Activated naive CD4-positive, alpha-beta T cell treated with anti-CD3 and anti-CD28 coated beads, Interleukin-2, amount 50 U/mL, for 72 hours (primary cell): ENCODE results near the gene EXTL2. TPM values are rescaled to one million over a fixed set of nuclear protein-coding genes. Genes with fewer than 3 reads are reported as not detected.
"Not testable (repeated sequence)": the region's sequence is repeated elsewhere in the genome, so short reads cannot be mapped to it uniquely, and the experiment has no call there.

Source experiments
- ATAC-seq, 2 donors: fragments of 150-1000 bp; cut with Tn5 transposase; 2 replicates each; pipeline ENCODE4 v1.10.0; 2021; ENCODE audit warnings: mild to moderate bottlenecking in 2 of 2, moderate library complexity in 2 of 2
- DNase-seq, 2 donors: peaks; one replicate each; pipeline ENCODE4 v3.0.0; 2021 to 2022; ENCODE audit warnings: low spot score in 2 of 2
- H3K27ac Mint-ChIP-seq, 2 donors: one replicate each; pipeline ENCODE4 v1.8.0; 2022; ENCODE audit warnings: mild to moderate bottlenecking in 2 of 2, mixed read lengths in 2 of 2
- H3K36me3 Mint-ChIP-seq, 2 donors: one replicate each; pipeline ENCODE4 v1.8.0; 2022; ENCODE audit warnings: mixed read lengths in 2 of 2
- H3K9me3 Mint-ChIP-seq, 2 donors: one replicate each; pipeline ENCODE4 v1.8.0; 2022; ENCODE audit warnings: mixed read lengths in 2 of 2
- total RNA-seq, 2 donors: library from RNA; stranded (reverse); gene quantifications; one replicate each; pipeline ENCODE4 v1.2.3, GENCODE V29; 2022

Gene EXTL2
- total RNA-seq: 1 to 10 TPM; 5.3 to 9.0 TPM

- H3K36me3 Mint-ChIP-seq: peaks cover 45 to 67% of the 10 kb centered on the region in 2 donors
- H3K9me3 Mint-ChIP-seq: peaks cover 6 to 13% of the 10 kb centered on the region in 2 donors
- ATAC-seq (peak; percentile 23 to 32), DNase-seq (peak; percentile 55 to 85)
- H3K27ac Mint-ChIP-seq: peak within 1 kb of the TSS; percentile 98 to 100
Observed at GRCh38 chr1:100894603-100895539, at the start of gene EXTL2. Gene EXTL2, minus strand, starts transcription at chr1:100894842. Its CDS starts 6,085 bp downstream, at chr1:100888757.

GRCh38 chr1:100943533-100943932 is 48.9 kb upstream of the EXTL2 start:
- ATAC-seq (no peak), DNase-seq (no peak)
- H3K36me3 Mint-ChIP-seq: peaks cover 71 to 78% of the 10 kb centered on the region in 2 donors
- H3K27ac Mint-ChIP-seq: peak overlapping the region in 1 of 2 donors; percentile 65
- peaks cover 21 to 29% of the 10 kb centered on the region in 2 donors for H3K9me3 Mint-ChIP-seq

- no peak for ATAC-seq
- Mint-ChIP-seq H3K36me3 (peaks cover 68 to 78% of the 10 kb centered on the region in 2 donors), H3K9me3 (peaks cover 13 to 24% of the 10 kb centered on the region in 2 donors), H3K27ac (peak overlapping the region; percentile 83 to 90)
- no peak for DNase-seq
Observed at GRCh38 chr1:100942304-100943046, 47.8 kb upstream of the EXTL2 start.

- peak in 1 of 2 donors; percentile 60 for ATAC-seq
Observed at GRCh38 chr1:100941580-100942216, 47.1 kb upstream of the EXTL2 start.

GRCh38 chr1:100941098-100941527 is 46.5 kb upstream of the EXTL2 start:
- Mint-ChIP-seq H3K27ac (peak overlapping the region; percentile 90 to 100), H3K36me3 (peaks cover 60 to 78% of the 10 kb centered on the region in 2 donors), H3K9me3 (peaks cover 4 to 15% of the 10 kb centered on the region in 2 donors)
- DNase-seq (peak; percentile 57 to 76), ATAC-seq (peak; percentile 92 to 94)

More at GRCh38 chr1:100941580-100942216, 47.1 kb upstream of the EXTL2 start:
- Mint-ChIP-seq H3K27ac (peak overlapping the region; percentile 90 to 100), H3K36me3 (peaks cover 62 to 78% of the 10 kb centered on the region in 2 donors), H3K9me3 (peaks cover 6 to 18% of the 10 kb centered on the region in 2 donors)
- DNase-seq: no peak

GRCh38 chr1:100936194-100936967 is 41.7 kb upstream of the EXTL2 start:
- no peak for DNase-seq
- peaks cover 0 to 8% of the 10 kb centered on the region in 2 donors for H3K9me3 Mint-ChIP-seq
- no peak overlapping the region for H3K27ac Mint-ChIP-seq
- H3K36me3 Mint-ChIP-seq: peaks cover 36 to 80% of the 10 kb centered on the region in 2 donors
- peak in 1 of 2 donors; percentile 26 for ATAC-seq

GRCh38 chr1:100933555-100933954 is 38.9 kb upstream of the EXTL2 start:
- not testable (repeated sequence) for DNase-seq, ATAC-seq, H3K9me3 Mint-ChIP-seq, H3K27ac Mint-ChIP-seq
- peaks cover 28 to 73% of the 10 kb centered on the region in 2 donors for H3K36me3 Mint-ChIP-seq

- peaks cover 19 to 54% of the 10 kb centered on the region in 2 donors for H3K36me3 Mint-ChIP-seq
- DNase-seq (no peak), ATAC-seq (no peak)
- peaks cover 0 to 3% of the 10 kb centered on the region in 2 donors for H3K9me3 Mint-ChIP-seq
- H3K27ac Mint-ChIP-seq: peak overlapping the region in 1 of 2 donors; percentile 22
Observed at GRCh38 chr1:100931716-100932115, 37.1 kb upstream of the EXTL2 start.

GRCh38 chr1:100930494-100930893 is 35.9 kb upstream of the EXTL2 start:
- Mint-ChIP-seq H3K9me3 (peaks cover under 1 to 5% of the 10 kb centered on the region in 2 donors), H3K36me3 (peaks cover 23 to 43% of the 10 kb centered on the region in 2 donors), H3K27ac (no peak overlapping the region)
- DNase-seq: no peak
- ATAC-seq: no peak

- peaks cover 21 to 24% of the 10 kb centered on the region in 2 donors for H3K36me3 Mint-ChIP-seq
- no peak for DNase-seq
- H3K9me3 Mint-ChIP-seq: peaks cover 8 to 13% of the 10 kb centered on the region in 2 donors
- no peak overlapping the region for H3K27ac Mint-ChIP-seq
- ATAC-seq: peak in 1 of 2 donors; percentile 43
Observed at GRCh38 chr1:100928128-100928527, 33.5 kb upstream of the EXTL2 start.

GRCh38 chr1:100927276-100927675 is 32.6 kb upstream of the EXTL2 start:
- peak in 1 of 2 donors; percentile 12 for DNase-seq
- Mint-ChIP-seq H3K9me3 (peaks cover 8 to 10% of the 10 kb centered on the region in 2 donors), H3K27ac (no peak overlapping the region), H3K36me3 (peaks cover 17% of the 10 kb centered on the region in 2 donors)
- ATAC-seq: peak; percentile 63 to 84

GRCh38 chr1:100926240-100926639 is 31.6 kb upstream of the EXTL2 start:
- peak overlapping the region in 1 of 2 donors; percentile 78 for H3K27ac Mint-ChIP-seq
- peak; percentile 23 to 61 for ATAC-seq

GRCh38 chr1:100924991-100925390 is 30.3 kb upstream of the EXTL2 start:
- peaks cover 10 to 17% of the 10 kb centered on the region in 2 donors for H3K36me3 Mint-ChIP-seq
- peak overlapping the region in 1 of 2 donors; percentile 0 for H3K27ac Mint-ChIP-seq
- H3K9me3 Mint-ChIP-seq: peaks cover 8 to 10% of the 10 kb centered on the region in 2 donors
- no peak for DNase-seq
- no peak for ATAC-seq

More at GRCh38 chr1:100926240-100926639, 31.6 kb upstream of the EXTL2 start:
- Mint-ChIP-seq H3K36me3 (peaks cover 13 to 17% of the 10 kb centered on the region in 2 donors), H3K9me3 (peaks cover 8 to 10% of the 10 kb centered on the region in 2 donors)
- no peak for DNase-seq

- H3K27ac Mint-ChIP-seq: no peak overlapping the region
- peaks cover 10 to 17% of the 10 kb centered on the region in 2 donors for H3K36me3 Mint-ChIP-seq
- peak; percentile 44 to 67 for ATAC-seq
- no peak for DNase-seq
- peaks cover 8 to 10% of the 10 kb centered on the region in 2 donors for H3K9me3 Mint-ChIP-seq
Observed at GRCh38 chr1:100924212-100924611, 29.6 kb upstream of the EXTL2 start.

- DNase-seq: no peak
- Mint-ChIP-seq H3K27ac (no peak overlapping the region), H3K36me3 (peaks cover 10 to 21% of the 10 kb centered on the region in 2 donors), H3K9me3 (peaks cover 8 to 10% of the 10 kb centered on the region in 2 donors)
- ATAC-seq: no peak
Observed at GRCh38 chr1:100921110-100921706, 26.6 kb upstream of the EXTL2 start.
